DND-41 (cell line): Measurements from ENCODE around the gene ANKRD29.

Source experiments
- ATAC-seq: fragments of 200-7000 bp; cut with Tn5 transposase; 3 replicates; pipeline ENCODE4 v1.9.1; 2021; ENCODE audit warnings: low read depth; ENCODE audit not compliant: insufficient read depth
- DNase-seq: peaks from one replicate; pipeline ENCODE4 v3.0.0-alpha.2; 2020
- H2AFZ ChIP-seq: 2 replicates; pipeline ENCODE4 v1.6.0; 2012; ENCODE audit warnings: low read depth, low read length
- H3K27ac ChIP-seq: 2 replicates; pipeline ENCODE4 v1.5.1; 2012; ENCODE audit warnings: low read length, inconsistent platforms
- H3K27me3 ChIP-seq: fragments of 200-600 bp; sonication (generic); 2 replicates; pipeline ENCODE4 v1.6.0; 2012; ENCODE audit warnings: low read length, mild to moderate bottlenecking, inconsistent platforms; ENCODE audit not compliant: insufficient read depth, poor library complexity
- H3K36me3 ChIP-seq: 2 replicates; pipeline ENCODE4 v1.5.1; 2012; ENCODE audit warnings: low read length, inconsistent platforms; ENCODE audit not compliant: insufficient read depth
- H3K4me1 ChIP-seq: 2 replicates; pipeline ENCODE4 v1.5.1; 2012; ENCODE audit warnings: mild to moderate bottlenecking, low read length; ENCODE audit not compliant: insufficient read depth
- H3K4me2 ChIP-seq: 2 replicates; pipeline ENCODE4 v1.6.0; 2012; ENCODE audit warnings: mild to moderate bottlenecking, moderate library complexity, low read length, inconsistent platforms; ENCODE audit not compliant: insufficient read depth
- H3K4me3 ChIP-seq, 2 experiments: fragments of 200-600 bp in 1 of 2; shearing (Covaris generic) in 1 of 2; 2 replicates each; pipeline ENCODE4 v1.5.1; 2012 to 2016; ENCODE audit warnings: inconsistent platforms in 2 of 2, low read length in 2 of 2, mild to moderate bottlenecking in 2 of 2, low read depth in 1 of 2, moderate library complexity in 1 of 2
- H3K79me2 ChIP-seq: 2 replicates; pipeline ENCODE4 v1.6.0; 2012; ENCODE audit warnings: low read length, inconsistent platforms; ENCODE audit not compliant: insufficient read depth
- H3K9ac ChIP-seq: 2 replicates; pipeline ENCODE4 v1.6.0; 2012; ENCODE audit warnings: low read depth, mild to moderate bottlenecking, inconsistent platforms, low read length, moderate library complexity
- H3K9me3 ChIP-seq: 2 replicates; pipeline ENCODE4 v1.5.1; 2012; ENCODE audit warnings: low read length, moderate library complexity, mild to moderate bottlenecking, inconsistent platforms; ENCODE audit not compliant: insufficient read depth, severe bottlenecking
- H4K20me1 ChIP-seq: 2 replicates; pipeline ENCODE4 v1.6.0; 2012; ENCODE audit warnings: low read length; ENCODE audit not compliant: insufficient read depth
- CTCF ChIP-seq: IDR thresholded peaks from 2 replicates; pipeline ENCODE4 v1.5.1; 2012; ENCODE audit warnings: borderline replicate concordance, low read length, moderate library complexity, mild to moderate bottlenecking; ENCODE audit not compliant: poor library complexity, severe bottlenecking; ENCODE audit errors: extremely low read depth
- EZH2 ChIP-seq: IDR thresholded peaks from 3 replicates; pipeline ENCODE4 v1.6.1; 2012; ENCODE audit warnings: borderline replicate concordance, low read depth, mild to moderate bottlenecking, moderate library complexity, low read length, inconsistent platforms; ENCODE audit not compliant: severe bottlenecking

Gene ANKRD29

GRCh38 chr18:23617412-23618014 is 45.2 kb downstream of the ANKRD29 start:
- Histone ChIP-seq H3K27me3 (peaks cover 16% of the 10 kb centered on the region), H3K4me1 (no peaks in the 10 kb centered on the region), H4K20me1 (no peaks in the 10 kb centered on the region), H3K27ac (no peak overlapping the region), H3K9ac (no peak overlapping the region), H3K79me2 (no peaks in the 10 kb centered on the region), H3K36me3 (no peaks in the 10 kb centered on the region), H2AFZ (no peak overlapping the region), H3K4me2 (no peak overlapping the region), H3K4me3 (no peak overlapping the region), H3K9me3 (no peaks in the 10 kb centered on the region)
- no peak for TF ChIP-seq EZH2
- no peak for TF ChIP-seq CTCF
- no peak for ATAC-seq
- no peak for DNase-seq

DNA sequence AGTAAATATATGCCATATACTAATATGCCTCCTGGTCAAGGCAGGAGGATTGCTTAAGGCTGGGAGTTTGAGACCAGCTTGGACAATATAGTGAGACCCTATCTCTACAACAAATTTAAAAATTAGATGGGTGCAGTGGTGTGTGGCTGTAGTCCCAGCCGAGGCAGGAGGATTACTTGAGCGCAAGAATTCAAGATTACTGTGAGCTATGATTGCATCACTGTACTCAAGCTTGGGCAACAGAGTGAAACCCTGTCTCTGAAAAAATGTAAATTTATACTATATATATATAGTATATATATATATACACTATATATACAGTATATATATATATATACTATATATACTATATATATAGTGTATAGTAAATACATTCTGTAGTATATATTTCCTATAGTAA is 46.5 kb downstream of the ANKRD29 start:
- Histone ChIP-seq H4K20me1 (no peaks in the 10 kb centered on the region), H3K27me3 (peaks cover 16% of the 10 kb centered on the region), H3K4me1 (no peaks in the 10 kb centered on the region), H3K4me3 (no peak overlapping the region), H3K79me2 (no peaks in the 10 kb centered on the region), H3K36me3 (no peaks in the 10 kb centered on the region), H2AFZ (no peak overlapping the region), H3K9ac (no peak overlapping the region), H3K9me3 (no peaks in the 10 kb centered on the region), H3K27ac (no peak overlapping the region), H3K4me2 (no peak overlapping the region)
- no peak for ATAC-seq
- no peak for DNase-seq
- TF ChIP-seq CTCF (no peak), EZH2 (no peak)

DNA sequence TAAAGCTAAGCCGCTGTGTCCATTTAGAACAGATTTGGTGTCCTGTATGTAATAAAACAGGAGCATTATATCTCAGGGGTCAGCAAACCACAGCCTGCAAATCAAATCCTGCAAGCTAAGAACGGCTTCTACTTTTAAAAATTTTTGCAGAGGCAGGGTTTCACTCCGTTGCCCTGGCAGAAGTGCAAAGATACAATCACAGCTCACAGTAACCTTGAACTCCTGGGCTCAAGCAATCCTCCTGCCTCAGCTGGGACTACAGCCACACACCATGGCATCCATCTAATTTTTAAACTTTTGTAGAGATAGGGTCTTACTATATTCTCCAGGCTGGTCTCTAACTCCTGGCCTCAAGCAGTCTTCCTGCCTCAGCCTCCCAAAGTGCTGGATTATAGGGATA is 47.8 kb downstream of the ANKRD29 start:
- H3K27ac ChIP-seq, result no peak overlapping the region
- TF ChIP-seq EZH2 (no peak), CTCF (no peak)
- no peak overlapping the region for H3K9ac ChIP-seq
- no peak for DNase-seq
- H2AFZ ChIP-seq, result no peak overlapping the region
- no peaks in the 10 kb centered on the region for H3K36me3 ChIP-seq
- H3K4me1 ChIP-seq, result no peaks in the 10 kb centered on the region
- H3K4me2 ChIP-seq, result no peak overlapping the region
- no peaks in the 10 kb centered on the region for H3K9me3 ChIP-seq
- H3K4me3 ChIP-seq, result no peak overlapping the region
- H3K79me2 ChIP-seq, result no peaks in the 10 kb centered on the region
- no peak for ATAC-seq
- H3K27me3 ChIP-seq, result peaks cover 10% of the 10 kb centered on the region
- H4K20me1 ChIP-seq, result no peaks in the 10 kb centered on the region
